Right atrium auricular region (tissue), 2 donors: ENCODE data around the gene KANSL2. TPM values are rescaled to one million over a fixed set of nuclear protein-coding genes. Genes with fewer than 3 reads are reported as not detected.
A peak's percentile ranks its signal among the peaks of the same experiment; 100 is the strongest.
"Not testable (repeated sequence)": the region's sequence is repeated elsewhere in the genome, so short reads cannot be mapped to it uniquely, and the experiment has no call there.

ENCODE experiments used
- DNase-seq: peaks from one replicate; pipeline ENCODE4 v3.0.0-alpha.2; 2019; ENCODE audit warnings: low spot score
- H3K27ac ChIP-seq, 2 donors: fragments of 200-600 bp; sonication (generic); 1 replicate in 1 of 2; 2 replicates in 1 of 2; pipeline ENCODE4 v1.5.1; 2016 to 2019
- H3K27me3 ChIP-seq, 2 donors: fragments of 200-600 bp; sonication (generic); one replicate each; pipeline versions ENCODE4 v1.5.1 to v1.6.0; 2017 to 2019
- H3K36me3 ChIP-seq: fragments of 200-600 bp; sonication (generic); one replicate; pipeline ENCODE4 v1.5.1; 2016
- H3K4me1 ChIP-seq, 2 donors: fragments of 200-600 bp; sonication (generic); one replicate each; pipeline versions ENCODE4 v1.5.1 to v1.6.0; 2017 to 2019
- H3K4me3 ChIP-seq, 2 donors: fragments of 200-600 bp; sonication (generic); 1 replicate in 1 of 2; 2 replicates in 1 of 2; pipeline ENCODE4 v1.5.1; 2017 to 2019; ENCODE audit warnings: mild to moderate bottlenecking in 1 of 2, moderate library complexity in 1 of 2
- H3K9me3 ChIP-seq, 2 donors: fragments of 200-600 bp; sonication (generic); one replicate each; pipeline ENCODE4 v1.5.1; 2019
- CTCF ChIP-seq, 2 donors: fragments of 200-600 bp; sonication (generic); IDR thresholded peaks; one replicate each; pipeline ENCODE4 v1.5.1; 2019; ENCODE audit warnings: antibody characterized with exemption in 2 of 2
- total RNA-seq, 2 donors: library from RNA; depleted of rRNA; stranded (reverse); fragments of >200 nt; gene quantifications; one replicate each; pipeline ENCODE4 v1.1.0, GENCODE V29; 2016

Gene KANSL2
- total RNA-seq, 2 donors from 2014 or later = 17.4 to 38.4 TPM

GRCh38 chr12:48687592-48687991 lies 5.6 kb upstream of the KANSL2 start:
- H3K36me3 ChIP-seq = peaks cover under 1% of the 10 kb centered on the region
- TF ChIP-seq CTCF (IDR thresholded peaks at IDR 0.05) = no peak

GRCh38 chr12:48686615-48687334 lies 4.7 kb upstream of the KANSL2 start:
- no peak for TF ChIP-seq CTCF (IDR thresholded peaks at IDR 0.05)
- Histone ChIP-seq H3K4me1 (peaks cover 0 to 11% of the 10 kb centered on the region in 2 donors), H3K9me3 (no peaks in the 10 kb centered on the region), H3K4me3 (no peak overlapping the region), H3K36me3 (no peaks in the 10 kb centered on the region), H3K27ac (no peak overlapping the region), H3K27me3 (no peaks in the 10 kb centered on the region)
- DNase-seq = no peak

More at GRCh38 chr12:48687592-48687991, 5.6 kb upstream of the KANSL2 start:
- H3K4me3 ChIP-seq = no peak overlapping the region
- no peaks in the 10 kb centered on the region for H3K27me3 ChIP-seq
- peaks cover 0 to 18% of the 10 kb centered on the region in 2 donors for H3K4me1 ChIP-seq
- no peak overlapping the region for H3K27ac ChIP-seq
- H3K9me3 ChIP-seq = no peaks in the 10 kb centered on the region
- DNase-seq = no peak

- Histone ChIP-seq H3K27ac (no peak overlapping the region), H3K27me3 (no peaks in the 10 kb centered on the region), H3K4me1 (peaks cover 0 to 10% of the 10 kb centered on the region in 2 donors), H3K36me3 (no peaks in the 10 kb centered on the region), H3K9me3 (no peaks in the 10 kb centered on the region), H3K4me3 (no peak overlapping the region)
- TF ChIP-seq CTCF (IDR thresholded peaks at IDR 0.05) = no peak
- no peak for DNase-seq
Measured at GRCh38 chr12:48686037-48686595, 4.1 kb upstream of the KANSL2 start.

GRCh38 chr12:48683534-48683933 lies 1.5 kb upstream of the KANSL2 start:
- DNase-seq = no peak
- no peak overlapping the region for H3K27ac ChIP-seq
- H3K4me1 ChIP-seq = peaks cover 0 to 31% of the 10 kb centered on the region in 2 donors
- H3K4me3 ChIP-seq = no peak overlapping the region
- H3K9me3 ChIP-seq = no peaks in the 10 kb centered on the region
- TF ChIP-seq CTCF (IDR thresholded peaks at IDR 0.05) = no peak
- H3K36me3 ChIP-seq = peaks cover 18% of the 10 kb centered on the region
- no peaks in the 10 kb centered on the region for H3K27me3 ChIP-seq

GRCh38 chr12:48682927-48683326 lies 889 bp upstream of the KANSL2 start:
- TF ChIP-seq CTCF (IDR thresholded peaks at IDR 0.05) = no peak
- no peak for DNase-seq
- no peaks in the 10 kb centered on the region for H3K27me3 ChIP-seq
- no peaks in the 10 kb centered on the region for H3K9me3 ChIP-seq
- peak overlapping the region; percentile 52 to 99 for H3K4me3 ChIP-seq
- peaks cover 0 to 36% of the 10 kb centered on the region in 2 donors for H3K4me1 ChIP-seq
- peaks cover 24% of the 10 kb centered on the region for H3K36me3 ChIP-seq
- H3K27ac ChIP-seq = no peak overlapping the region

GRCh38 chr12:48682533-48682905 lies 481 bp upstream of the KANSL2 start:
- Histone ChIP-seq H3K36me3 (peaks cover 25% of the 10 kb centered on the region), H3K27ac (peak overlapping the region; percentile 72 to 90), H3K4me3 (peak overlapping the region; percentile 52 to 99), H3K4me1 (peaks cover 0 to 40% of the 10 kb centered on the region in 2 donors)
- not testable (repeated sequence) for H3K9me3 ChIP-seq, DNase-seq, H3K27me3 ChIP-seq
